Ishikawa (cell line): Measurements from ENCODE around the gene TMEM44.

Experiments
- CEBPB ChIP-seq: IDR thresholded peaks from 2 replicates; pipeline ENCODE4 v1.6.1; 2012
- CREB1 ChIP-seq: IDR thresholded peaks from 2 replicates; pipeline ENCODE4 v1.6.1; 2012; ENCODE audit warnings: low read depth
- EGR1 ChIP-seq: IDR thresholded peaks from 2 replicates; pipeline ENCODE4 v1.6.1; 2012
- EP300 ChIP-seq: IDR thresholded peaks from 2 replicates; pipeline ENCODE4 v1.6.1; 2012; ENCODE audit warnings: borderline replicate concordance
- FOXM1 ChIP-seq: IDR thresholded peaks from 2 replicates; pipeline ENCODE4 v1.6.1; 2012; ENCODE audit warnings: low read depth, borderline replicate concordance
- NFIC ChIP-seq: IDR thresholded peaks from 2 replicates; pipeline ENCODE4 v1.6.1; 2012
- RAD21 ChIP-seq: IDR thresholded peaks from 2 replicates; pipeline ENCODE4 v1.6.1; 2012; ENCODE audit warnings: low read depth
- TAF1 ChIP-seq: IDR thresholded peaks from 2 replicates; pipeline ENCODE4 v1.6.1; 2012; ENCODE audit warnings: low read depth, mild to moderate bottlenecking
- TCF12 ChIP-seq: IDR thresholded peaks from 2 replicates; pipeline ENCODE4 v1.6.1; 2012; ENCODE audit warnings: low read depth
- TEAD4 ChIP-seq: IDR thresholded peaks from 2 replicates; pipeline ENCODE4 v1.6.1; 2012
- YY1 ChIP-seq: IDR thresholded peaks from 2 replicates; pipeline ENCODE4 v1.6.1; 2012; ENCODE audit warnings: low read depth
- ZBTB7A ChIP-seq: IDR thresholded peaks from 2 replicates; pipeline ENCODE4 v1.6.1; 2012; ENCODE audit warnings: low read depth
- TF ChIP-seq, protein P1 (sequence below): IDR thresholded peaks from 2 replicates; pipeline ENCODE4 v1.6.1; 2012
- TF ChIP-seq, protein P2 (sequence below): IDR thresholded peaks from 2 replicates; pipeline ENCODE4 v1.6.1; 2012; ENCODE audit warnings: low read depth, mild to moderate bottlenecking
- TF ChIP-seq, protein P3 (sequence below): IDR thresholded peaks from 2 replicates; pipeline ENCODE4 v1.6.1; 2012

Gene TMEM44

DNA sequence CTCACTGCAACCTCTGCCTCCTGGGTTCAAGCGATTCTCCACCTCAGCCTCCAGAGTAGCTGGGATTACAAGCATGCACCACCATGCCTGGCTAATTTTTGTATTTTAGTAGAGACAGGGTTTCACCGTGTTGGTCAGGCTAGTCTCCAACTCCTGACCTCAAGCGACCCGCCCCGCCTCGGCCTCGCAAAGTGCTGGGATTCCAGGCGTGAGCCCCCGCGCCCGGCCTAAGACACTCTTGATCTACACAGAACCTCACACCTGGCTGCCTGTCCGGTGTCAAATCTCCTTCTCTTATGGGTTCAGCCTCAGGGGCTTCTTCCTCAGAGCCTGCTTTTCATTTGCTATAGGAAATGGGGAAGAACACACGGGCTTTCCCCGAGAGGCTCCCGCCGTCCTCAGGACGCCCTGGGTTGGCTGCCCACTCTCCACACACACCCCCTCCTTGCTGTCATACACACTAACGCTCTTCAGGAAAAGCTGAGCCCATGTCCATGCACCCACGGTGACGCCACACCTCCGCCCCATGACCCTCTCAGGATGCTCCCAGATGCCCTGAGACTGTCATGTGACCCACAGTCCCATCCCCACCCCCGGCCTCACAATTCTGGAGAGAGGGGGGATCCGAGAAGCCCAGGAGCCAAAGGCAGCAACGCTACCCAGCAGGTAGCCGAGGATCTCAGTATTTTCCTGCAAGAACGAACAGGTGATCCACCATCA, 10.4 kb downstream of the TMEM44 start:
- TF ChIP-seq, protein P1, sequence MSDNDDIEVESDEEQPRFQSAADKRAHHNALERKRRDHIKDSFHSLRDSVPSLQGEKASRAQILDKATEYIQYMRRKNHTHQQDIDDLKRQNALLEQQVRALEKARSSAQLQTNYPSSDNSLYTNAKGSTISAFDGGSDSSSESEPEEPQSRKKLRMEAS = no peak
- TF ChIP-seq CREB1 (no peak), TCF12 (no peak), RAD21 (no peak), CEBPB (no peak), ZBTB7A (no peak), EP300 (no peak), FOXM1 (no peak), EGR1 (no peak), YY1 (no peak), TEAD4 (no peak), TAF1 (no peak)
- TF ChIP-seq, protein P2, sequence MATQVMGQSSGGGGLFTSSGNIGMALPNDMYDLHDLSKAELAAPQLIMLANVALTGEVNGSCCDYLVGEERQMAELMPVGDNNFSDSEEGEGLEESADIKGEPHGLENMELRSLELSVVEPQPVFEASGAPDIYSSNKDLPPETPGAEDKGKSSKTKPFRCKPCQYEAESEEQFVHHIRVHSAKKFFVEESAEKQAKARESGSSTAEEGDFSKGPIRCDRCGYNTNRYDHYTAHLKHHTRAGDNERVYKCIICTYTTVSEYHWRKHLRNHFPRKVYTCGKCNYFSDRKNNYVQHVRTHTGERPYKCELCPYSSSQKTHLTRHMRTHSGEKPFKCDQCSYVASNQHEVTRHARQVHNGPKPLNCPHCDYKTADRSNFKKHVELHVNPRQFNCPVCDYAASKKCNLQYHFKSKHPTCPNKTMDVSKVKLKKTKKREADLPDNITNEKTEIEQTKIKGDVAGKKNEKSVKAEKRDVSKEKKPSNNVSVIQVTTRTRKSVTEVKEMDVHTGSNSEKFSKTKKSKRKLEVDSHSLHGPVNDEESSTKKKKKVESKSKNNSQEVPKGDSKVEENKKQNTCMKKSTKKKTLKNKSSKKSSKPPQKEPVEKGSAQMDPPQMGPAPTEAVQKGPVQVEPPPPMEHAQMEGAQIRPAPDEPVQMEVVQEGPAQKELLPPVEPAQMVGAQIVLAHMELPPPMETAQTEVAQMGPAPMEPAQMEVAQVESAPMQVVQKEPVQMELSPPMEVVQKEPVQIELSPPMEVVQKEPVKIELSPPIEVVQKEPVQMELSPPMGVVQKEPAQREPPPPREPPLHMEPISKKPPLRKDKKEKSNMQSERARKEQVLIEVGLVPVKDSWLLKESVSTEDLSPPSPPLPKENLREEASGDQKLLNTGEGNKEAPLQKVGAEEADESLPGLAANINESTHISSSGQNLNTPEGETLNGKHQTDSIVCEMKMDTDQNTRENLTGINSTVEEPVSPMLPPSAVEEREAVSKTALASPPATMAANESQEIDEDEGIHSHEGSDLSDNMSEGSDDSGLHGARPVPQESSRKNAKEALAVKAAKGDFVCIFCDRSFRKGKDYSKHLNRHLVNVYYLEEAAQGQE = no peak
- TF ChIP-seq, protein P3, sequence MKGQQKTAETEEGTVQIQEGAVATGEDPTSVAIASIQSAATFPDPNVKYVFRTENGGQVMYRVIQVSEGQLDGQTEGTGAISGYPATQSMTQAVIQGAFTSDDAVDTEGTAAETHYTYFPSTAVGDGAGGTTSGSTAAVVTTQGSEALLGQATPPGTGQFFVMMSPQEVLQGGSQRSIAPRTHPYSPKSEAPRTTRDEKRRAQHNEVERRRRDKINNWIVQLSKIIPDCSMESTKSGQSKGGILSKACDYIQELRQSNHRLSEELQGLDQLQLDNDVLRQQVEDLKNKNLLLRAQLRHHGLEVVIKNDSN = no peak

DNA sequence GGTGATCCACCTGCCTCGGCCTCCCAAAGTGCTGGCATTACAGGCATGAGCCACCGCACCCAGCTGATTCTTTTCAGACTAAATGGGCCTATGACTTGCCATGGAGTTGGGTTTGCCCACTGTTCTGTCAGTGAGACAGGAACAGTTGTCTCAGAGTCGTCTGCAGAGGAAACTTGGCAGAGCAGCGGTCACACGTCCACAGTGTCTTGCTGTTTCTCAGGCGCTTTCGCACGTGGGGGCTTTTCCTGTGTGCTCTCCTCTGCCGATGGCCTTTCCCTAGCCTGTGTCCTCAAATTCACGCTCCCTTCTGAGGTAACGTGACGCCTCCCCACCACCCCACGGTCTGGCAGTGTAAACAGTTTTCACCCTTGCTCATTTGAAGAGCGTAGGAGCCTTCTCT, 11.3 kb downstream of the TMEM44 start:
- TF ChIP-seq RAD21 (no peak), EGR1 (no peak), CREB1 (no peak), ZBTB7A (no peak), EP300 (no peak), NFIC (no peak), TAF1 (no peak), TCF12 (no peak)
- TF ChIP-seq, protein P2 = no peak

DNA sequence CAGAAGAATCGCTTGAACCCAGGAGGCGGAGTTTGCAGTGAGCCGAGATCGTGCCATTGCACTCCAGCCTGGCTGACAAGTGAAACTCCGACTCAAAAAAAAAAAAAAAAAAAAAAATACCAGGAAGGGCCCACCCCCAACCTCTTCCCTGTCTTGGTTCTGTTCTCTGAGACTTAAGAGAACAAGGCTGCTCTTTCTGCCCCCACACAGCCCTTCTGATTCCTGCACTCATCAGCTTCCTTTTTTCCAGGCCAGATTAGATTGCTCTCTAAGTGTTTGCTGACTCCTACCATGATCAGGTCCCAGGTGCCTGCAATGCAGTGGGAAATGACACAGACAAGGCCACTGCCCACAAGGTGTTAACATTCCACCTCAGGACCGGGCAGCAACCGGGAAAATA, 13.0 kb downstream of the TMEM44 start:
- TF ChIP-seq CEBPB (no peak), TCF12 (no peak), FOXM1 (no peak), EGR1 (no peak), CREB1 (no peak), RAD21 (no peak), TAF1 (no peak), YY1 (no peak)

DNA sequence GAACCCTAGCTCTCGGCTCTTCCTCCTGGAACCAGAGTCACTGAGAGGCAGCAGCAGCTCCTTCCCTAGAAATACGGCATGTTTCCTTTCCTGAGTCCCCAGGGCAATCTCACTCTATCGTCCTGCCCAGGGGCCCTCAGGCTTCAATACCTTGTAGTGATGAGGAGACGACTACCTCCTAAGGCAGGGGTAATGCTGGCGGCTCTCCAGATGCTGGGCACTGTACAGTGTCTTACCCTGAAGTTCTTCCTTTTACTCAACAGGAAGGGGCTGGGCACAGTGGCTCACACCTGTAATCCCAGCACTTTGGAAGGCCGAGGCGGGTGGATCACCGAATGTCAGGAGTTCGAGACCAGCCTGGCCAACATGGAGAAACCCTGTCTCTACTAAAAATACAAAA, 13.5 kb downstream of the TMEM44 start:
- TF ChIP-seq, protein P3 = no peak
- TF ChIP-seq YY1 (no peak), FOXM1 (no peak), CEBPB (no peak), TAF1 (no peak), TCF12 (no peak), EGR1 (no peak), RAD21 (no peak)
- TF ChIP-seq, protein P1 = no peak

DNA sequence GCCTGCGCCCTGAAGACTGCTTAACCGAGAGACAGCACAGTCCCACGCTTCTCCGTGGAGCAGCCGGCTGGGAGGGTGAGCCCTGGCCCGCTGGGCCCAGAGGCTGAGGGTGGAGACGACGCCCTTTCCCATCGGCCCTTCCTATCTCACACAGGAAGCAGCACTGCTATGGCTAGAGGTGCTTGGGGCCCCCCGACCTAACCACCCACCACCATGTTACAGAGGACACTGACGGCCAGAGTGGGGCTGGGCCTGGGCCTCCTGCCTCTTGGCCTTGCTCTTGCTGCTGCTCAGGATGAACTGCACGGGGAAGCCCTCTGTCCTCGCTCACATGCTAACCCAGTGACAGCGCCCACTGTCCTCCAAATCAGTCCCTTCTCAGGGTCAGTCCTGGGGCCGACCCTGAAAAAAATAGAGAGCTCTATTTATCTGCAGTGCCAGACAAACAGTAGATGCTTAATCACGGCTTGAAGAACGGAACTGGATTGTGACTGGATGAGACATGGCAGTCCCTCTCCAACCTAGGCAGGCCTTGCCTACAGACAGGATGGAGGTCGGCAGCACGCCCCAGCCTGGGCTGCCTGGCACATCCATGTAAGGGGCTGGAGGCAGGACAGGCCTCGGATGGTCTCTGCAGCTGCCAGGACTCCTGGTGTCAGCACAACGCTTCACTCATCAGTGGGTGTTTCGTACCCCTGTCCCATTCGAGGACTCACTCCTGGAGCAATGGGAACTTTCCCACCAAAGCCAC, 14.2 kb downstream of the TMEM44 start:
- TF ChIP-seq EP300 (no peak), NFIC (no peak), ZBTB7A (no peak)
- TF ChIP-seq, protein P3 = no peak
